Measurements from ENCODE around the gene SLC30A9. TPM values are rescaled to one million over a fixed set of nuclear protein-coding genes. Genes with fewer than 3 reads are reported as not detected.

The SLC30A9 gene
- total and polyA plus RNA-seq, 7 donors, result 10.9 to 38.8 (median 32.6) TPM

DNA sequence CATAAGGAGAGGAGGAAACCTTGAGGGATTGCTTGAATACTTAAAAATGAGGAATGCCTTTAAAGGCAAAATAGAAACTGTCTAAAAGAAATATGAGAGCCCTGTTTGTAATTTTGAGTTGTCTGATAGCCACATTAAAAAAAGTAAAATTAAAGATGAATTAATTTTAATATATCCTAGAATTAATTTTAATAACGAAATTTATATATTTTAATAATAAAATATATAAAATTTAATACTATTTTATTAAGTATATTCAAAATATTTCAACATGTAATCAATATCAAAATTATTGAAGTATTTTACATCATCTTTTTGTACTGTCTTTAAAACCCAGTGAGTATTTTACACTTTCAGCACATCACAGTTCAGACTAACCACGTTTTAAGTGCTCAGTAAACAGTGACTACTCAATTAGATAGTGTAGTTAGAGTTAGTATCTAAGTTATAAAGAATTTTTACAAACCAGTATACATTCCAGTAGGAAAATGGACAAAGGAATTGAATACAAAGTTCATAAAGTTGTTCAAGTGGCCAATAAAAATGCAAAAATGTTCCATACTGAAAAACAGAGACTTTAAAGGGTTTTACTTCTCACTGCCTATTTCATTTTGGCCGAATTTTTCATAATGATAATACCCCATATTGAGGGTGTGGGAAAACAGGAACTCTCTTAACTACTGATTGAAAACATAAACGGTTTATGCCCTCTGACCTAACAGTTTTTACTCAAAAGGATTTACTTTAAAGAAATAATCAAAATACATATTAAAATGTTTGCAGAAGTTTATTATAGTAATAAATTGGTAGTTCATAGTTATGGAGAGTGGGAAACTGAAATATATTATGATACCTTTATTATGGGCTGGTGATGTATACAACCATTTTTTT, 2.9 kb downstream of the SLC30A9 start:
- WGBS, 3 donors, result 80 to 87% (median 87%) methylated on average over 4 of the region's 4 CpGs
- Histone ChIP-seq H3K36me3 (ENCODE audit: insufficient read depth in 1 of 2, low read depth in 1 of 2) (no peaks in the 10 kb centered on the region), H3K27me3 (ENCODE audit: insufficient read depth in 3 of 3, low read length in 2 of 3) (no peaks in the 10 kb centered on the region), H3K4me3 (no peak overlapping the region), H3K4me1 (peaks cover 18% of the 10 kb centered on the region), H3K27ac (no peak overlapping the region), H3K9me3 (no peaks in the 10 kb centered on the region)
- TF ChIP-seq, protein P1, sequence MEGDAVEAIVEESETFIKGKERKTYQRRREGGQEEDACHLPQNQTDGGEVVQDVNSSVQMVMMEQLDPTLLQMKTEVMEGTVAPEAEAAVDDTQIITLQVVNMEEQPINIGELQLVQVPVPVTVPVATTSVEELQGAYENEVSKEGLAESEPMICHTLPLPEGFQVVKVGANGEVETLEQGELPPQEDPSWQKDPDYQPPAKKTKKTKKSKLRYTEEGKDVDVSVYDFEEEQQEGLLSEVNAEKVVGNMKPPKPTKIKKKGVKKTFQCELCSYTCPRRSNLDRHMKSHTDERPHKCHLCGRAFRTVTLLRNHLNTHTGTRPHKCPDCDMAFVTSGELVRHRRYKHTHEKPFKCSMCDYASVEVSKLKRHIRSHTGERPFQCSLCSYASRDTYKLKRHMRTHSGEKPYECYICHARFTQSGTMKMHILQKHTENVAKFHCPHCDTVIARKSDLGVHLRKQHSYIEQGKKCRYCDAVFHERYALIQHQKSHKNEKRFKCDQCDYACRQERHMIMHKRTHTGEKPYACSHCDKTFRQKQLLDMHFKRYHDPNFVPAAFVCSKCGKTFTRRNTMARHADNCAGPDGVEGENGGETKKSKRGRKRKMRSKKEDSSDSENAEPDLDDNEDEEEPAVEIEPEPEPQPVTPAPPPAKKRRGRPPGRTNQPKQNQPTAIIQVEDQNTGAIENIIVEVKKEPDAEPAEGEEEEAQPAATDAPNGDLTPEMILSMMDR (IDR thresholded peaks at IDR 0.05), result no peak
- DNase-seq (no peak), ATAC-seq (no peak)
- intact Hi-C loops (cut with DNase I), result no loop called here

DNA sequence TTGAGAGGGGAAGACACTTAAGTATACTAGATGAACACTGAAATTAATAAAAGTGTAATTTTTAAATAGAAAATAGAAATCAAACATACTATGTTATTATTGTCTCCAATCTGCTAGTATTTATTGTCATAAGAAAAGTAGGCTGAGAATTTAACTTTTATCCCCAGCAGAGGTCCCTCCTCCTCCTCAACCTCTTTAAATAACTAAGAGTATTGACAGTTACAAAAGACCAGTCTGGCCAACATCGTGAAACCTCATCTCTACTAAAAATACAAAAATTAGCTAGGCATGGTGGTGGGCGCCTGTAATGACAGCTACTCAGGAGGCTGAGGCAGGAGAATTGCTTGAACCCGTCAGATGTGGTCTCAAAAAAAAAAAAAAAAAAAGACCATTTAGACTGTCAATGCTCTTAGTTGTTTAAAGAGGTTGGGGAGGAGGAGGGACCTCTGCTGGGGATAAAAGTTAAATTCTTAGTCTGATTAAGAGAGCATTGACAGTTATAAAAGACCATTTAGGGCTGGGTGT, 4.2 kb downstream of the SLC30A9 start:
- H3K9me3 ChIP-seq, result no peaks in the 10 kb centered on the region
- no peak overlapping the region for H3K4me3 ChIP-seq
- H3K4me1 ChIP-seq, result peaks cover 18% of the 10 kb centered on the region
- TF ChIP-seq, protein P1 (IDR thresholded peaks at IDR 0.05), result no peak
- 91 to 94% (median 91%) methylated on average over 3 of the region's 3 CpGs for WGBS, 3 donors
- no peak overlapping the region for H3K27ac ChIP-seq
- H3K36me3 ChIP-seq (ENCODE audit: insufficient read depth in 1 of 2, low read depth in 1 of 2), result no peaks in the 10 kb centered on the region
- H3K27me3 ChIP-seq (ENCODE audit: insufficient read depth in 3 of 3, low read length in 2 of 3), result no peaks in the 10 kb centered on the region
- ATAC-seq, result no peak
- no peak for DNase-seq
- intact Hi-C loops (cut with DNase I), result no loop called here

DNA sequence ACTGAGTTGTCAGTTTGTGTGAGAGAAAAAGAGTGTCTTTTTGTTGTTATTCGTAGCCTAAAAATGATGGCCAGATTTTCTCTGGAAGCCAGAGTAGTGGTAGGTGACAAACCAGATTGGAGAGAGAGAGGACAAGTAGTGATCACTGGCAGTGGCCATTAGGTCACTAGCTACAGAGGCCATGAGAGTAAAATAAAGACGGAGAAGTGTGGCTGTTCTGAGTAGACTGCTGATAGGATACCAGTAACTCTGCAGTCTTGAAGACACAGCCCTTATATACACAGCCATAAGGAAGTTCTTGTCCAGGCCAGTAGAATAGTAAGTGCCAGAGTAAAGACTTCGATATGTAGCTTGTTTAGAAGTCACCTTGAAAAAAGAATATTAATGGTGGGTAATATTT, 7.7 kb downstream of the SLC30A9 start:
- TF ChIP-seq, protein P1 (IDR thresholded peaks at IDR 0.05), result no peak
- Histone ChIP-seq H3K27me3 (ENCODE audit: insufficient read depth in 3 of 3, low read length in 2 of 3) (no peaks in the 10 kb centered on the region), H3K4me3 (no peak overlapping the region), H3K9me3 (no peaks in the 10 kb centered on the region), H3K4me1 (no peaks in the 10 kb centered on the region), H3K36me3 (ENCODE audit: insufficient read depth in 1 of 2, low read depth in 1 of 2) (peaks cover 0 to 11% of the 10 kb centered on the region in 2 donors), H3K27ac (no peak overlapping the region)
- no peak for ATAC-seq
- WGBS, 3 donors, result 93 to 99% (median 97%) methylated on average over 3 of the region's 3 CpGs
- DNase-seq, result no peak
- intact Hi-C loops (cut with DNase I), result no loop called here

DNA sequence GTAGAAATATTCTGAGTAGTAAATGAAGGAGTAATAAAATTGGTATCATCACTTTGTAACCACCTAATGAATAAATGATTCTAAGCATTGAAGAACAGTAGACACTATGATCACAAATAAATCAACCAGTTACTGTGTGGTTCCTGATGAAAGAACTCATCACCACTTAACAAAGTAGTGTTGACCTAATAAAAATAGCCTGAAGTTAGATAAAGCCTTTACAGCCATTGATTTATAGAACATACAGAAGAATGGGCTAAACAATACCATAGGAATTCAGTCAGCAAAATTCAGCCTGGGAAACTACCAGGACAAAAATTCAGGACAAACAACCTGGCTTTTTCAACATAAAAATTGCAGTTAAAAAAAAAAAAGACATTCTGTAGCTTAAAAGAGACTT, 9.0 kb downstream of the SLC30A9 start:
- Histone ChIP-seq H3K36me3 (ENCODE audit: insufficient read depth in 1 of 2, low read depth in 1 of 2) (peaks cover 0 to 22% of the 10 kb centered on the region in 2 donors), H3K4me1 (no peaks in the 10 kb centered on the region), H3K27me3 (ENCODE audit: insufficient read depth in 3 of 3, low read length in 2 of 3) (no peaks in the 10 kb centered on the region), H3K27ac (no peak overlapping the region), H3K9me3 (no peaks in the 10 kb centered on the region), H3K4me3 (no peak overlapping the region)
- ATAC-seq, result no peak
- DNase-seq, result no peak
- intact Hi-C loops (cut with DNase I), result no loop called here
- TF ChIP-seq, protein P1 (IDR thresholded peaks at IDR 0.05), result no peak
